Islet of Langerhans (tissue), 1 donor: ENCODE data around the gene GRHPR.
"Not testable (repeated sequence)": the region's sequence is repeated elsewhere in the genome, so short reads cannot be mapped to it uniquely, and the experiment has no call there.

Experiments used
- FAIRE-seq: peaks from one replicate; lab custom pipeline; 2011; peaks lifted over from hg19 to GRCh38; lab: Jason Lieb, UNC

GRHPR gene

GRCh38 chr9:37423508-37423907 lies 1.0 kb downstream of the GRHPR start:
- no peak for FAIRE-seq

- no peak for FAIRE-seq
These were observed 1.7 kb downstream of the GRHPR start for GRCh38 chr9:37424204-37424685.

GRCh38 chr9:37424686-37425297 lies 2.3 kb downstream of the GRHPR start:
- FAIRE-seq: no peak

GRCh38 chr9:37425298-37425752 lies 2.8 kb downstream of the GRHPR start:
- FAIRE-seq: no peak

GRCh38 chr9:37426431-37426830 lies 3.9 kb downstream of the GRHPR start:
- not testable (repeated sequence) for FAIRE-seq

- no peak for FAIRE-seq
These were observed 4.3 kb downstream of the GRHPR start for GRCh38 chr9:37426846-37427245.

- FAIRE-seq: no peak
These were observed 5.8 kb downstream of the GRHPR start for GRCh38 chr9:37428345-37428744.

GRCh38 chr9:37429441-37430285 lies 7.2 kb downstream of the GRHPR start:
- FAIRE-seq: no peak

GRCh38 chr9:37430841-37431597 lies 8.5 kb downstream of the GRHPR start:
- FAIRE-seq: no peak

GRCh38 chr9:37432020-37432419 lies 9.5 kb downstream of the GRHPR start:
- no peak for FAIRE-seq

GRCh38 chr9:37433867-37434371 lies 11.4 kb downstream of the GRHPR start:
- FAIRE-seq: no peak

- no peak for FAIRE-seq
These were observed 14.0 kb downstream of the GRHPR start for GRCh38 chr9:37436540-37436939.

- no peak for FAIRE-seq
These were observed 14.5 kb downstream of the GRHPR start for GRCh38 chr9:37437010-37437409.

GRCh38 chr9:37437621-37438020 lies 15.1 kb downstream of the GRHPR start:
- FAIRE-seq: no peak

- no peak for FAIRE-seq
These were observed 15.9 kb downstream of the GRHPR start for GRCh38 chr9:37438359-37438758.

- FAIRE-seq: no peak
These were observed 19.4 kb downstream of the GRHPR start for GRCh38 chr9:37441776-37442370.

GRCh38 chr9:37442556-37442955 lies 20.1 kb downstream of the GRHPR start:
- FAIRE-seq: no peak

- no peak for FAIRE-seq
These were observed 21.1 kb downstream of the GRHPR start for GRCh38 chr9:37443566-37443965.

GRCh38 chr9:37444890-37445289 lies 22.4 kb downstream of the GRHPR start:
- no peak for FAIRE-seq

- FAIRE-seq: no peak
These were observed 23.3 kb downstream of the GRHPR start for GRCh38 chr9:37445832-37446231.

GRCh38 chr9:37446401-37446800 lies 23.9 kb downstream of the GRHPR start:
- FAIRE-seq: no peak

- FAIRE-seq: no peak
These were observed 24.6 kb downstream of the GRHPR start for GRCh38 chr9:37447111-37447510.
